GM23338 (cell line): ENCODE measurements around the gene KLHL40.

Experiments used
- CREB1 ChIP-seq: fragments of 250-450 bp; sonication (Bioruptor Pico); IDR thresholded peaks from 2 replicates; pipeline ENCODE4 v1.5.0; 2020; ENCODE audit warnings: low read depth, mild to moderate bottlenecking, moderate library complexity
- EZH2 ChIP-seq: fragments of 200-600 bp; sonication (generic); IDR thresholded peaks from one replicate; pipeline ENCODE4 v1.8.0; 2017; ENCODE audit warnings: antibody characterized with exemption, mild to moderate bottlenecking, low read depth; ENCODE audit not compliant: unreplicated experiment
- EZH2phosphoT487 ChIP-seq: fragments of 200-600 bp; sonication (generic); IDR thresholded peaks from one replicate; pipeline ENCODE4 v1.8.1; 2018; ENCODE audit warnings: antibody characterized with exemption; ENCODE audit not compliant: unreplicated experiment
- JUNB ChIP-seq: IDR thresholded peaks from one replicate; pipeline ENCODE4 v1.6.1; 2016; ENCODE audit warnings: antibody characterized with exemption; ENCODE audit not compliant: unreplicated experiment
- NANOG ChIP-seq: IDR thresholded peaks from 2 replicates; pipeline ENCODE4 v1.6.1; 2016; ENCODE audit warnings: antibody characterized with exemption, borderline replicate concordance
- POLR2AphosphoS5 ChIP-seq: IDR thresholded peaks from 2 replicates; pipeline ENCODE4 v1.6.1; 2016; ENCODE audit warnings: antibody characterized with exemption, low read depth
- REST ChIP-seq: IDR thresholded peaks from one replicate; pipeline ENCODE4 v1.6.1; 2018; ENCODE audit warnings: antibody characterized with exemption; ENCODE audit not compliant: unreplicated experiment
- ZNF114 ChIP-seq: fragments of 250-450 bp; sonication (Bioruptor Pico); IDR thresholded peaks from 2 replicates; pipeline ENCODE4 v1.5.0; 2020; ENCODE audit warnings: mild to moderate bottlenecking, moderate library complexity
- ZNF331 ChIP-seq: fragments of 250-450 bp; sonication (Bioruptor Pico); IDR thresholded peaks from 2 replicates; pipeline ENCODE4 v1.5.0; 2020; ENCODE audit warnings: low read depth, mild to moderate bottlenecking, moderate library complexity
- TF ChIP-seq, protein P1 (sequence below), 2 experiments: fragments of 200-600 bp in 1 of 2; sonication (generic) in 1 of 2; conservative IDR thresholded peaks; 2 replicates each; pipeline versions ENCODE4 v1.5.1 to v1.6.1; 2016 to 2017; ENCODE audit warnings: antibody characterized with exemption in 2 of 2, low read depth in 2 of 2, mild to moderate bottlenecking in 2 of 2, moderate library complexity in 1 of 2

DNA sequence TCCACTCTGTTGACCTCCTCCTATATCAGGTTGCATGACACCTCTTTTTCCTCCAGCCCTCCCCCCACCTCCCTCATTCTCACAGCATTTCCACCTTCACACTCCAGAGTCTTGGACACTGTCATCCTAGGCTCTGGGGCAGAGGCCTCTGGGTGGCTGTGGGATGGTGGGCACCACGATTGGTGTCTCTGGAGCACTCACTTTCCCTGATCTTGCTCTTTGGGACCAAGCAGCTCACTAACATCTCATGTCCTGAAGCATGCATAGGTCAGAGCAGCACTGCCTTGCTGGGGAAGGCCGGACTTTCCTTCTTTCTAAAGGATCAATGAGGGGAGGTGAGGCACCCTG lies 16.9 kb upstream of the KLHL40 start:
- TF ChIP-seq JUNB: no peak
- TF ChIP-seq, protein P1, sequence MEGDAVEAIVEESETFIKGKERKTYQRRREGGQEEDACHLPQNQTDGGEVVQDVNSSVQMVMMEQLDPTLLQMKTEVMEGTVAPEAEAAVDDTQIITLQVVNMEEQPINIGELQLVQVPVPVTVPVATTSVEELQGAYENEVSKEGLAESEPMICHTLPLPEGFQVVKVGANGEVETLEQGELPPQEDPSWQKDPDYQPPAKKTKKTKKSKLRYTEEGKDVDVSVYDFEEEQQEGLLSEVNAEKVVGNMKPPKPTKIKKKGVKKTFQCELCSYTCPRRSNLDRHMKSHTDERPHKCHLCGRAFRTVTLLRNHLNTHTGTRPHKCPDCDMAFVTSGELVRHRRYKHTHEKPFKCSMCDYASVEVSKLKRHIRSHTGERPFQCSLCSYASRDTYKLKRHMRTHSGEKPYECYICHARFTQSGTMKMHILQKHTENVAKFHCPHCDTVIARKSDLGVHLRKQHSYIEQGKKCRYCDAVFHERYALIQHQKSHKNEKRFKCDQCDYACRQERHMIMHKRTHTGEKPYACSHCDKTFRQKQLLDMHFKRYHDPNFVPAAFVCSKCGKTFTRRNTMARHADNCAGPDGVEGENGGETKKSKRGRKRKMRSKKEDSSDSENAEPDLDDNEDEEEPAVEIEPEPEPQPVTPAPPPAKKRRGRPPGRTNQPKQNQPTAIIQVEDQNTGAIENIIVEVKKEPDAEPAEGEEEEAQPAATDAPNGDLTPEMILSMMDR (conservative IDR thresholded peaks at IDR 0.05; ENCODE audit: low read depth in 2 of 2): no peak
- TF ChIP-seq POLR2AphosphoS5: no peak
- no peak for TF ChIP-seq EZH2
- TF ChIP-seq EZH2phosphoT487: no peak
- TF ChIP-seq CREB1 (CRISPR knock-in tag): no peak
- TF ChIP-seq REST: no peak
- no peak for TF ChIP-seq ZNF114
- TF ChIP-seq NANOG: no peak
- TF ChIP-seq ZNF331 (CRISPR knock-in tag): no peak
